GM21390 (cell line): ENCODE data around the gene LCE1C.

Experiments
- ATAC-seq: cut with Tn5 transposase; IDR thresholded peaks from one replicate; pipeline ENCODE4 v1.9.1; 2021; ENCODE audit not compliant: unreplicated experiment

LCE1C gene

GRCh38 chr1:152760551-152761190 is 45.8 kb downstream of the LCE1C start:
- no peak for ATAC-seq

DNA sequence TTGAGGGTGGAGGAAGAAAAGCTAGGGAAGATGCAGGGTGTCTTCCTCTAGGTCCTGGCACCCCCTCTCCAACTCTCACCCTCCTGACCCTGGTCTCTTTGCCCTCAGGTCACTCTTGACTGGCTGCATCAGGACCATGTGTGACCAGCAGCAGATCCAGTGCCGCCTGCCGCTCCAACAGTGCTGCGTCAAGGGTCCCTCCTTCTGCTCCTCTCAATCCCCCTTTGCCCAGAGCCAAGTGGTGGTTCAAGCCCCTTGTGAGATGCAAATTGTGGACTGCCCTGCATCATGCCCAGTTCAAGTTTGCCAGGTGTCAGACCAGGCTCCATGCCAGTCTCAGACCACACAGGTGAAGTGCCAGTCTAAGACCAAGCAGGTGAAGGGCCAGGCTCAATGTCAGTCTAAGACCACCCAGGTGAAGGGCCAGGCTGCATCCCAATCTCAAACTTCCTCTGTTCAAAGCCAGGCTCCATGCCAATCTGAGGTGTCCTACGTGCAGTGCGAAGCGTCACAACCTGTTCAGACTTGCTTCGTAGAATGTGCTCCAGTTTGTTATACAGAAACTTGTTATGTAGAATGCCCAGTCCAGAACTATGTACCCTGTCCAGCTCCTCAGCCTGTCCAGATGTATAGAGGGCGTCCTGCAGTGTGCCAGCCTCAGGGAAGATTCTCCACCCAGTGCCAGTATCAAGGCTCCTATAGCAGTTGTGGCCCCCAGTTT is 46.8 kb downstream of the LCE1C start:
- ATAC-seq, result no peak

- no peak for ATAC-seq
Measured at GRCh38 chr1:152758636-152759035, 47.8 kb downstream of the LCE1C start.

GRCh38 chr1:152757747-152758146 is 48.7 kb downstream of the LCE1C start, which contains the start of gene KPRP:
KPRP (plus strand) TSS chr1:152758025; CDS start chr1:152759589, 1,564 bp downstream.
- ATAC-seq, result no peak

GRCh38 chr1:152756872-152757271 is 49.6 kb downstream of the LCE1C start:
- ATAC-seq, result no peak
